ENCODE results near the gene CDH4.

The CDH4 gene

DNA sequence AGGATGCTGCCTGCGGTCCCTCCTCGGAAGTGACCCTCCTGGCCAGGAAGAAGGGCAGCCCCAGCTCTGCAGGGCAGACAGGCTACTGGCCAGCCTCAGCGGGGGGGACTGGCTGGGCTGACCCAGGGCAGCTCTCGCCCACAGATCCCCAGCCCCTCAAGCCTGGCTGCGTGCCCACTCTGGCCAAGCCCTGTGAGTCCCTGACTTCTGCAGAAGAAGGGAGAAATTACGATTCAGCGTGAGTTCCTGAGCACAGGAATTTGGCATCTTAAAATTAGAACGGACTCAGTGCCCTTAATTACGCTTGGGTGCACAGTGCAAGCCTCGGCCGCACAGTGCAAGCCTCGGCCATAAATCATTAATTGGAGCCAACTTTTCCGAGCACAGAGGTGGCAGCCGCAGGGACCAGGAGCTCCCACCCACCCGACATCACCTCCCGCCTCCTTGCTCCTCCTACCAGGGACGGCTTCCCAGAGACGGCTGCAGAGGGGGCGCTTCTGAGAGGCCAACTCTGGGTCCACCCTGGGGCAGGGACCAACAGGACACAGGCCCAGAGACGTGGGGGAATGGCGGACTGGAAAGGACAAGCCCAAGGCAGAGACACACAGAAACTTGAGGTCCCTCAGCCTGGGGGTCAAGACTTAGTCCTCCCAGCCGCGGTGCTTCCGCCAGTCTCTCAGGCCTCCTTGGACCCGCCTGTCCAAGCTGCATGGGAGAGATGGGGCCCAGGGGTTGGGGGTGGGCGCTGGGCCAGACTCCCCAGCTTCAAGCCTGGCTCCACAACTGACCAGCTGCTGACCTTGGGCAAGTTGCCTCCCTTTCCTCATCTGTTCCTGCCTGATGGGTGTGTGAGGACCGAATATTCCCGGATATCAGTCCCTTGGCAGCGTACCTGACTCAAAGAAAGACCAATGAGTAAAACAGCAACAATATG lies 648.2 kb downstream of the CDH4 start:
- DNase-seq (ENCODE audit: low spot score), result no peak

DNA sequence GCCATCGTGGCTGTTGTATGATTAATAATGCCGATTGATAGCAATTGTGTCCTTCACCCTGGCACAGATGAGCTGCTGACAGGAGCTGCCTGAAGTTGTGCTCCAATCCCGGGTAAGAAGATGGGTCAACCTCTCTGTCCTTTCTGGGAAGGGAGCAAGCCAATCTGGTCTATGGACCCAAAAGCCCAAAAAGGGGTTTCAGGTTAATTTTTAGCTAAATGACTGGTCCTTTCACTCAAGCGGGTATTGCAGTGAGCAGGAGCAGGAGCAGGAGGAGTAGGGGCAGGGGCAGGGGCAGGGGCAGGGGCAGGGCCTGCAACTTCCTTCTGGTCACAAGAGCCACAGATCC lies 648.9 kb downstream of the CDH4 start:
- no peak for DNase-seq (ENCODE audit: low spot score)

DNA sequence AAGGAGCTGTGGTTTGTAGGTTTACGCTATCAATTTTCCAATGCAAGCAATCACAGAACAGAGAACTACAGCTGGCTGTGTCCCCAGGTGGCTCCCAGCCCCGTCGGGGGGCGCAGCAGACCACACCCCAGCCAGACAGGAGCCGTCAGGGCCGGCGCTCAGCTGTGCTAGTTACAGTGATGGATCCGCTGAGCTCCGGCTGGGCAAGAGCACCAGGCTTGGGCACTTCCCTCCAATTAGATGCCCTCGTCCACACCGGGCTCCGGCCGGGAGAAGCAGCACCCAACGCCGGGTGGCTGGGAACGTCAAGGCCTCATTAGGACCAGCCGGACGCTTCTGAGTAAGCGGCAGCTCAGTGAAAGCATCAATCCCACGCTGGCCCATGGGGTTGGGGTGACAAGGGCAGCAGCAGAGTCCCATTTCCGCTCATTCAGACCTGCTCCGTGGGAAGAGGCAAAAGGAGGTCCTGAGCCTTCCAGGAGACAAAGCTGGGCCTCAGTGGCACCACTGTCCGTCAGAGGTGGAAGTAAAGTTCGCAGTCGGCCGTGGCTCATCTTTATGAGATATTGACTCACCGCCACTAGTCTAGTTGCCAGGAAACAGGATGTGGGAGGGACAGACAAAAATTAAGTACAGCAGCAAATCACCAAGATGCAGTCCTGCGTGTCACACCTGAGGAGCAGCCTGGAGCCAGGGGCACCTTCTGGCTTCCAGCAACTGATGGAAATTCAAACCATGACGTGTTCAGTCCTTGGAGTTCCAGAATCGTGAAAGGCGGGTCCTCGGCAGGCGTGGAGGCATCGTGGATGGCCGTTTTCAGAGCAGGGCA lies 649.5 kb downstream of the CDH4 start:
- no peak for DNase-seq (ENCODE audit: low spot score)

DNA sequence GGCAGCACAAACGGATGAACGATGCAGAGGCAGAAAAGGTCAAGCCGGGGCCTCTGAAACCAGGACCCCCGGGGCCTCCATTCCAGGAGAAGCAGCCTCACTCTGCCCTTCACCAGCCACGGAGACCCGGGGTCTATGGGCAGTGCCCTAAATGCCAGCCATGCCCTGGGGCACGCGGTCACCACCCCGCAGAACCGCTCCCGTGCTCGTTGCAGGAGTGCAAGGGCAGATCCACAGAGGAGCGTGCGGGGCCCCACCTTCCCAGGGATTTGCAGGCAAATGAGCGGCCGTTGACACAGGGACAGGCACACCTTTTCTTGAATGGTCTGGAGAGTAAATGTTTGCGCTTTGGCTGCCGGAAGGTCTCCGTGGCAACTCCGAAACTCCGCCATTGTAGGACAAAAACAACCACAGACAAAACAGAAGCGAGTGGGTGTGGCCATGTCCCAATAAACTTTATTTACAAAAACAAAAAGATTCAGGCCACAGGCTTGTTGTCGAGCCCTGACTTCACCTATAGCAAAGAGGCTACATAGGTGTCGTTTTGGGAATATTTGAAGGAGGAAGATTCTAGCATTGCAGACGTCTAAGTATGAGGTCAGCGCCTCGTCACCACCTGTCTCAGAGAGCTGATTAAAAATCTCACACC lies 650.3 kb downstream of the CDH4 start:
- no peak for DNase-seq (ENCODE audit: low spot score)

DNA sequence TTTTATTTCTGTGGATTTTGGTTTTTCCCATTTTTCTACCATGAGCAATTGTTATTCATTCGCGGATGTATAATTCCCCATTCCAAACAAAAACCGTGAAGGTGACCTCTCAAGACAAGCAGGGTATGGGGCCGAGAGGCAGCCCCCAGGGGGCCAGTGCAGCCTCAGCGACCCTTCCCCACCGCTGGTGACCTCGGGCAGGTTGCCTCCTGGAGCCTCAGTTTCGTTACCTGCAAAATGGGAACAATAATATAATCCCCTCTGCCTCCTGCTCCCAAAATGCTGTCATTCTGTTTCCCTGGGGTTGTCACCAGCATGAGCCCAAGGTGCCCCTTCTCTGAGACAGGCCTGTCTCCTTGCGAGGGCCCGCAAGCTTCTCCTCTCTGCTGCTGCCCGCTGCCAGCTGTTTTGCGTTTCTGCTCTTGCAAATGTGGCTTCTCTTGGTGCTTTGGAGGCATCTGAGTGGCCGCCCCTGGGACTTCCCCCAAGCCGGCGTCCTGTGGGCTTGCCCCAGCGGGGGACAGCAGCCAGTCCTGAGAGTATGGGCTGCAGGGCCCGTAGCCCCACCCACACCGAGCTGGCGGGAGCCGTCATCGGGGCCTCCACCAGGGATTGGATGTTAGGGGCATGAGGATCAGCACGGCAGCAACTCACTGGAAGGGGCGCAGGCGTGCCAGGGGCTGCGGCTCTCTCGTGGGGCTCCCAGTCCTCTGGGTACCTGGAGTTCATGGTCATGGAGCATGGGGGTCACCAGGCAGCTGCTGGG lies 651.7 kb downstream of the CDH4 start:
- DNase-seq (ENCODE audit: low spot score), result no peak

DNA sequence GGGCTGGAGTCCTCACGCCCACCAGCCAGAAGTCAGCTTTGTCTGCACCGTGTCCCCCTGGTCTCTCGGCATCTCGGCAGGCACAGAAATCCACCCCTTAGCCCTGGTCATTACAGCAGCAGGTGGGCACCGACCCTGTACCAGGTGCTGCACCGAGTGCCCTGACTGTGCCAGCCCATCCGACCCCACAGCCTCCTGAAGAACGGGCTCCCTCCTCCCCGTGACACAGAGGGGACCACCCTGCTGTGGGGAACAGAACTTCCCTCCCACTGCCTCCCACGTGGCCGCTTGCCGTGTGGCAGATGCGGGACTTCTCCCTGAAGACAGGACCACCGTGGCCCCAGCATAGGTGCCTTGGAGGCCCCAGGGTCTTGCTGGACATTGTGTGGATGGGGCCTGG lies 652.4 kb downstream of the CDH4 start:
- no peak for DNase-seq (ENCODE audit: low spot score)

DNA sequence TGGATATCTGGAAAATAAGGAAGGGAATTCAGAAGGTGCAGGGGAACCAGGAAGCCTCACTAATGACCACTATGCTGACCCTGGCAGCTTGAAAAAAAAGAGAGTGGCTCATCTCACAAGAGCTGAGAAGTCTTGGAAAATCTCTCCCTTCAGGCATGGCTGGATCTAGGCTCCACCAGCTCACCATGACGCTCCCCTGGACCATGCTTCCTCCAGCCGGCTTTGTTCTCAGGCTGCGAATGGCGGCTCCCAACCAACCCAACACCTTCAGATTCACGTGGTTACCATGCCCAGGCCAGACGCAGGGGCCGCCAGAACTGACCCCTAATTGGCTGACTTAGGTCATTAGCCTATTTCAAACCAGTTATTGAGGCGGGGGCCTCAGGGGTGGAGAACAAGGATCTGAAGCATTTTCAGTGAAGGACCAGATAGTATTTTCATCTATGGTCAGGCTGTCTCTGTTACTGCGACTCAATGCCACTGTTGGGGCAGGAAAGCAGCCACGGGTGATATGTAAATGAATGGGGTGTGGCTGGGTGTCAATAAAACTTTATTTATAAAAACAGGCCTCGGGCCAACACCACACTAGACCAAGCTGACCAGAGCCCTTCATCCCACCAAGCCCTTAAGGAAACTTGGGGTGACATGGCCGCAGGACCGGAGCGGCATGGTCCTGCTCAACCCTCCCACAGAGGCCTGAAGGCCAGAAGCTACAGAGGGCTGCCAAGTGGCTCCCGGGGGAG lies 653.9 kb downstream of the CDH4 start:
- no peak for DNase-seq (ENCODE audit: low spot score)

DNA sequence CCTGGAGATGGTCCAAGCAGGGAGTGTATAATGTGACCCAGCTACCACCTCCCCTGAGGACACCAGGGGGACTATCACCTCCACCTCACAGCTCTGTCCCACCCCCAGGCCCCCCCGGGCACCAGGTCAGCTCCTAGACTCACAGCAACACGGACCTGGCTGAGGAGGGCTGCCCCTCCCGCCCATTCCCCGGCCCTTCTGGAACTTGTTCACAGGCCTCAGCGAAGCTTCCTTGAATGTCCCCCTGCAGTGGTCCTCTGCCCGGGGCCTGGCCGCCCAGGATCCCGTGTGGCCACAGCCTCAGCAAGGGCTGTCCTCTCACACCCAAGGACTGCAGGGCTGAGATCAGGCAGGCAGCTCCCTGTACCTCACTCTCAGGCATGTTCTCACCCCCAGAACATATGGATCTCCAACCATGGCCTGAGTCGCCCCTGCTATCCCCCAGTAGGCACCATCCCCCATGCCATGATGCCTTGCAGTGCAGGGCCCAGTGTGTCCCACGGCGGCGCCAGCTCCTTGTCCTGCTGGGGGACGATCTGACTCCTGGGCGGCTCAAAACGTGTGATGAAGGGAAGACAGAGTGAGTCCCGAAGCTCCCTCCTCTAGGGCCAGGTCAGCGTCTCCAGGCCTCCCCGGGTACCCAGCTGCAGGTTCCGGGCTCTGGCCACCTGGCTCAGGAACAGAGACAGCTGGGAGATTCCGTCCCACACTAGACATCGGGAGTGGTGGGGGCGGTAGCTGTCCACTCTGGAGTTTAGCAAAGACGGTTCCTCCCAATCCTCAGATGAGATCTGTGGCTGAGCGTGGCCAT lies 655.2 kb downstream of the CDH4 start:
- DNase-seq (ENCODE audit: low spot score), result no peak

DNA sequence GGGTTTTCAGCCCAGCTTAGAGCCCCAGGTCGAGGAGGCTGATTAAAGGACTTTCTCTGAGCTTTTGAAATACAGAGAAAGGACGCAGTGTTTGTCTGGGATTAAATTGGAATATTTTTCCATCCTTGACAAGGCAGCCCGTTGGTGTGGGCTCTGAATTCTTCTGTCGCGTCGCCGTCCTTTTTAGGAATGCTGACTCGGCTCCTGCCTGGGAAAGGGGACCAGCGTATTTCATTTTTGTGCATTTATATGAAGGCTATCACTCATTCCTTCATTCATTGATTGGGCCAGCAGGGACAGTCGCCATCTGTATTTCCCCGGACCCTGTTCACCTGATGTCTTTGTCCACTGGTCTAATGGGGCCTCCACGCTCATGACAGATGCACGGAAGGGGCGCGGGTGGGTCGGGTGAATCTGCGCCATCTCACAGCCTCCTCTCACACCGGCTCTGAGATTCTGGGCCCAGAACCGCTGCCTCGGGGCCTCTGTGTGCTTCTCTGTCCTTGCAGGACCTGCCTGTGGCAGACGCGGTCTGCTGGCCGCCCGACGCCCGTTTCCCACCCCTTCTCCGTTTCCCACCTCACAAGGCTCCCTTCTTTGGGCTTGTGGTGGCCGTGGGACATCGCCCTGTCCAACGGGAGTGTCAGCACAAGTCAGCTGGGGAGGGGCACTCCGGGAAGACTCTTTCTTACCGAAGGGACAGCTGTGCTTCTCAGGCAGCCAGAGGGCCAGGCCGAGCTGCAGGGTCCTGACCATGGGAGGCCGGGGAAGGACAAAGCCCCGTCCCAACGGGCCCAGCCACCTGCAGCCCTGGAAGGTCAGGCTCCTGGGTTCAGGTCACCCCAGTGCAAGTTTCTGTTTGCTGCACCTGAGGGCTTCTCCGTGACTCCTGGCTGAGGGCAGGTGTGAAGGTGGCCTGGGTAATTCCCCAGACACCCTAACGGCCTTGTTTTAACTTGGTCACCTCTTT lies 656.3 kb downstream of the CDH4 start:
- no peak for DNase-seq (ENCODE audit: low spot score)

DNA sequence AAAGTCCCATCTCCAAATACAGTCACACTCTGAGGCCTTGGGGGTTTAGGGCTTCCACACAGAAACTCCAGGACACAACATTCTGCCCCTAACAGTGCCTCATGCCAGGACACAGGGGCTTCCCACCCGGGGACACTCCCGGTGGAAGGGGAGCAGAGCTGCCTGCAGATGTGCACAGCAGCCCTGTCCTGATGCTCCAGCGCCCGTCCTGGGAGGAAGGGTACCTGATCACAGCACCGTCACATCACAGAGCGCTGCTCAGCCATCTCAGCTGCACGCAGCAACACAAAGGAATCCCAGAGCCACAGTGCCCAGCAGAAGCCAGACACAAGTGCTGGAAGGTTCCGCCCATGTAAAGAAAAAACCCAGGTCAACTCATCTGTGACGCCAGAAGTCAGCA lies 657.0 kb downstream of the CDH4 start:
- DNase-seq (ENCODE audit: low spot score), result no peak

DNA sequence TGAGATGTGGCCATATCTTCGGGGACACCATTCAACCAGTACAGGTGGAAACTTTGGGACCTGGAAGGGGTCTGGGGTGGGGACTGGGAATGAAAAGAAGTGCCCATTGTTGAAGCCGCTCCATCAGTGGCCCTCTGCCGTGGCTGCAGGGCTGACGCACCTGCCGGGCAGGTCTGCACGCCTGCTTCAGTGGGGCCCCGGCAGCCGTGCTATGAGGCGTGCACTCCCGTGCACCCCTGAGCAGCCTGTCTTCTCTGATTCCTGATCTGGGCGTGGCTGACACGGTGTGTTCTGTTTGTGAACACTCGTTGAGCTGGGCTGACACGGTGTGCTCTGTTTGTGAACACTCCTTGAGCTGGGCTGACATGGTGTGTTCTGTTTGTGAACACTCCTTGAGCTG lies 657.8 kb downstream of the CDH4 start:
- DNase-seq (ENCODE audit: low spot score), result no peak

DNA sequence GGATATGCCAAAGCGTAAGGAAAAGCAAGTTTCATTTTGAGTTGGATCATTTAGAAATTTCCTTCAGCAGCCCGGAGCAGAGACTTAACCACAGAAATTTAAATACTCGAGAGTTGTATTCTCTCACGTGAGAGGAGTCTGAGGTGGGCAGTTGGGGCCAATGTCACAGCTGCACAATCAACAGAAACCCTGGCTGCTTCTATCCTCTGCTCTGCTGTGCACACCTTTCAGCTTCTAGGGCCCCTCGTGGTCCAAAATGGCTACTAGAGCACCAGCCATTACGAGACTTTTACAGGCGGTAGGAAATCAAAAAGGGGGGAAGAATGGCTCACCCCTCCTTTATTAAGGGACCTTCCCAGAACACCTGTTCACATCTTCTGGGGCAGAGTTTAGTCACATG lies 659.8 kb downstream of the CDH4 start:
- no peak for DNase-seq (ENCODE audit: low spot score)

DNA sequence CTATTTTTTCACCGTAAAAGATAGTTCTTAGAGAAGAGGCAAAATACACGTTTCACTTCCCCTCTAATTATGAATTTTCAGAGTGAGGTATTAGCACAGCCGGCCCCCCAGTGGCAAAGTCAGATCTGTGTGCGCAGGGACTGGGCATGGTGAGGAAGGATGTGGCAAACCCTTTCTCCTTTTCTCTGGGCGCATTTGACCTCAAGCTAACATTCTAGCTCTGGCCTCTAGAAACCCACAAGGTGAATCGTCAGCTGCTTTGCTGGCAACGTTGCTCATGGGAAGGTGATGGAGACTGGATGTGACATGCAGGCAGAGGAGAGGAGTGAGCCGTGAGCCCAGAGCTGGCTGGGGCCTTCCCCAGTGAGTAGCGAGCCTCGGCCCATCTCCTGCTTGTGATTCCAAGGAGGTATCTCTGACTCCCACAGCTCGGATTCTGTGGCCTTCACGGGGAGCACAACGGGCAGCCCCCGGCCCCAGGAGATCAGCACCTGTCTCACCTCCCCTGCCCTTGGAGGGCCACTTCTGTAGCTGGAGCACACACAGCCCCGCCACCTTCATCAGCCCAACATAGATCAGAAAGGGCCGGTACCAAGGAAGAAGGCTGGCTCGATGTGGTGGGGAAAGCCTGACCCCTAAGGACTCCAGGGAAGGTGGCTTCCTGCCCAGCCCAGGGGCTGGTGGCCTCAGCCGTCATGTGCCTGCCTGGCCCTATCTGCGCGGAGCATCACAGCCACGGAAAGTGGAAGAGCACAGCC lies 660.8 kb downstream of the CDH4 start:
- no peak for DNase-seq (ENCODE audit: low spot score)

DNA sequence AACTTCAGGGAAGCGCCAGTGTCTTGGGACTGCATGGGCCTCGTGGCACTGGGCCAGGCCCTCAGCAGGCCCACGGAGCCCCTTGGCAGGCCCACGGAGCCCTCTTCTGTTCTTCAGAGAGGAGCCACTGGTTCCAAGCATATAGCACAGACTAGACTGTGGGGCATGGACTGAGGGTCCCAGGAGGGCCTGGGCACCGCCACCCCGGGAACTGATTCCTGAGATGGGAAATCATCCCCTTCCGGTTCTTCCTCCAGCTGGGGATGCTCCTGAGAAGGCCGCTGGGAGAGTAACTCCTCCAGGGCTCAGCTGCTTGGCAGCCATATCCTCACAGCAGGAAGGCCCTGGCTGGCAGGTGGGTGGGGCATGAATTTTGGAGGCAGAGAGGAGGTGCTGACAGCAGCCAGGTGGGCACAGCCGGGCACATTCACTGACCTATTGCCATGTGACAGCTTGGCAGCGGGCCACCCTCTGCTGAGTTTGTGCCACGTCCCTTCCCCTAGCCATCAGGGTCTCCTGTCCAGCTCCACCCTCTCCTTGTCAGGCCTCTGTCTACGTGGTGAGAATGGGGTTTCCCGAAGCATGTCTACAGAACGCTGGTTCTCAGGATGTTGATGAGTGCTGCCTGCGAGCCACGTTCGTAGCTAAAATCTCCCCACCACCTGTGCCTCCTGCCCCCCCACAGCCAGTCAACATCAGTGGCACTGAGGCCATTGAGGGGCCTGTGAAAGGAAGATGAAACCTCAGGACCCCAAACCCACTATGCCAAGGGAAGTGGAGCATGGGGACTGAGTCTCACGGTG lies 661.6 kb downstream of the CDH4 start:
- DNase-seq (ENCODE audit: low spot score), result no peak

DNA sequence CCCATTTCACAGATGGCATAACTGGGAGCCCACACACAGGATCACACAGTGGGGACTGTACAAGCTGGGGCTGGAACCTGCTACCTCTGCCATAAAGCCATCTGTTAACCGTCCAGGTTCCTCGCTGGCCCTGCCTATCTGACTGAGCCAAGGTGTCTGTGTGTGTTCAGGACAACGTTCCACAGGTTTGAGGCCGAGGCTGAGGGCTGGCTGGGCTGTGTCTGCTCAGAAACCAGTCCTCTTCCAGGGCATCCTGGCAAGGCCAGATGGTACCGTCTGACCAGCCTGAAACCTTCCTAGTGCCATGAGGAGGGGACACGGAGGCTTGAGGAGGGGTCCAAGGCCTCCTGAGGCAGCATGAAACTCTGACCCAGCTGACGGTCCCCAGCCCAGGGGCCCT lies 663.0 kb downstream of the CDH4 start:
- no peak for DNase-seq (ENCODE audit: low spot score)

DNA sequence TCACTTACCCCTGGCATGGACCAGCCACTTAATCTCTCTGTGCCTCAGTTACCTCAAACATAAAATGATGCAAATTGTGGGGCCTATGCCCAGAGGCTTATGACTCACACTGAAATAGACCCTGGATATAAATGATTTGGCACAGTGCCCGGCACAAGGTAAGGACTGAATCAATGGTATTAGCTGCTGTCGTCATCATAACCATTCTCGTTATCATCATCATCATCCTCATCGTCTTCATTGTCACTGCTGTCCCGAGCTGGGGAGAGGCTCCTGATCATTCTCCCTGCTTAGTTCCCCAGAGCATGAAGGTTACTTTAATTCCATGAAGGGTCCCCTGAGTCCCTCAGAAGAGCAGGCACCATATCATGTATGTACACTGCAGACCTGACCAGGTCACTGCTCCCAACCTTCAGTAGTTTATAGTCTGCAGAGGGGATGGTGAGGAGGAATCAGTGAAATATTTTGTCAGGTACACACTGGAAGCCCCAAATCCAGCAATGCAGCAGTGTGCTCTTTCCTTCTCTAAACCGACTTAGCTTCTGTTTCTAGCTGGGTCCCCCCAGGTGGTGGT lies 664.3 kb downstream of the CDH4 start:
- no peak for DNase-seq (ENCODE audit: low spot score)

DNA sequence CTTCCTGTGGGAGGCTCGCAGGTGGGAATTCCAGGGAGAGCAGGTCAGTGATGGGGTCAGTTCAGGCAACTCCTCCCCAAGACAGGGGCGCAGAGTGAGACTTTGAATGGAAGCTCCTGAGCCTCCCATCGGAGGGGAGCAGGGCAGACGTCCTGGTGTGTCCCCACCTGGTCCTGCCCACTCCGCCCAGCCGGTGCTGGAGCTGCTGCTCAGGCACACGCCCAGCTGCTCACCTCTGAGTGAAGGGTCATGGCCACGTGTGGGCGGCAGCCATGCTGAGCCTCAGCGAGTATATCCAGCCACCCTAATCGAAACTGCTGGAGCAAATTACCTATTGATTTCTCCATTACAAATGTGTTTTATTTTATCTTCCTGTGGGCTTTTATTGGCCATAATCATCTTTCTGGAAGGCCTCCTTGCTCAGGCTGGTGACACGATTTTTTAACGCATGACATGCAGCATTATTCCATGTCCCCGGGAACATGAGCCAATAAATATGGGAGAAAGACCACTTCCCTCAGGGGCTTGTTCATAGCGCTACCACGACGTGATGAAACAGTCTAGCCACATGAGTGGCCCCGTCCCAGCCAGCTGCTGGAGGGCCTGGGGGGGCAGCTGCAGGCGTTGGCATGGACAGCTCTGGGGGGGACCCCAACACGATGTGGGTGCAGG lies 665.5 kb downstream of the CDH4 start:
- no peak for DNase-seq (ENCODE audit: low spot score)
